A673 (cell line): ENCODE results near the gene MAP3K7CL.

Experiments
- EZH2 ChIP-seq: fragments of 200-600 bp; sonication (generic); IDR thresholded peaks from 2 replicates; pipeline ENCODE4 v1.6.1; 2017; ENCODE audit warnings: borderline replicate concordance, low read depth, mild to moderate bottlenecking, mixed read lengths, antibody characterized with exemption, low read length; ENCODE audit not compliant: poor library complexity, severe bottlenecking
- TF ChIP-seq, protein P1 (sequence below): fragments of 300-800, 200-600 bp; sonication (generic); conservative IDR thresholded peaks from 2 replicates; pipeline ENCODE4 v1.5.1; 2017; ENCODE audit warnings: low read depth, mild to moderate bottlenecking, antibody characterized with exemption, low read length, moderate library complexity, mixed read lengths

DNA sequence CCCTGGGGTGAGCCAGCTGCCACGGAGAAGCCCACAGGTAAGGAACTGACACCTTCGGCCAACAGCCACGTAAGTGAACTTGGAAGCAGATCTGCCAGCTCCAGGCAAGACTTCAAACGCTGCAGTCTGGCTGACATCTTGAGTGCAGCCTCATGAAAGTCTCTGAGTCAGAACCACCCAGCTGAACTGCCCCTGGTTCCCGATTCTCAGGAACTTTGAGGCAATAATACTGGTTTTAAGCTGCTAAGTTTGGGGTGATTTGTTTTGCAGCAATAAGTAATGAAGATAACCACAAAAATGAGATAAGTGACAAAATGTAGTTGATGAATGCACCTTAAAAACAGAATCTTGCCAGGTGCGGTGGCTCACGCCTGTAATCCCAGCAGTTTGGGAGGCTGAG is 48.5 kb downstream of the MAP3K7CL start:
- TF ChIP-seq, protein P1, sequence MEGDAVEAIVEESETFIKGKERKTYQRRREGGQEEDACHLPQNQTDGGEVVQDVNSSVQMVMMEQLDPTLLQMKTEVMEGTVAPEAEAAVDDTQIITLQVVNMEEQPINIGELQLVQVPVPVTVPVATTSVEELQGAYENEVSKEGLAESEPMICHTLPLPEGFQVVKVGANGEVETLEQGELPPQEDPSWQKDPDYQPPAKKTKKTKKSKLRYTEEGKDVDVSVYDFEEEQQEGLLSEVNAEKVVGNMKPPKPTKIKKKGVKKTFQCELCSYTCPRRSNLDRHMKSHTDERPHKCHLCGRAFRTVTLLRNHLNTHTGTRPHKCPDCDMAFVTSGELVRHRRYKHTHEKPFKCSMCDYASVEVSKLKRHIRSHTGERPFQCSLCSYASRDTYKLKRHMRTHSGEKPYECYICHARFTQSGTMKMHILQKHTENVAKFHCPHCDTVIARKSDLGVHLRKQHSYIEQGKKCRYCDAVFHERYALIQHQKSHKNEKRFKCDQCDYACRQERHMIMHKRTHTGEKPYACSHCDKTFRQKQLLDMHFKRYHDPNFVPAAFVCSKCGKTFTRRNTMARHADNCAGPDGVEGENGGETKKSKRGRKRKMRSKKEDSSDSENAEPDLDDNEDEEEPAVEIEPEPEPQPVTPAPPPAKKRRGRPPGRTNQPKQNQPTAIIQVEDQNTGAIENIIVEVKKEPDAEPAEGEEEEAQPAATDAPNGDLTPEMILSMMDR = no peak
- no peak for TF ChIP-seq EZH2
